Inflammatory macrophage treated with lipopolysaccharide for 4 hours (primary cell): ENCODE results near the gene PRSS21.

Experiments
- DNase-seq: peaks from one replicate; pipeline ENCODE4 v3.0.0-alpha.2; 2020

PRSS21 gene

DNA sequence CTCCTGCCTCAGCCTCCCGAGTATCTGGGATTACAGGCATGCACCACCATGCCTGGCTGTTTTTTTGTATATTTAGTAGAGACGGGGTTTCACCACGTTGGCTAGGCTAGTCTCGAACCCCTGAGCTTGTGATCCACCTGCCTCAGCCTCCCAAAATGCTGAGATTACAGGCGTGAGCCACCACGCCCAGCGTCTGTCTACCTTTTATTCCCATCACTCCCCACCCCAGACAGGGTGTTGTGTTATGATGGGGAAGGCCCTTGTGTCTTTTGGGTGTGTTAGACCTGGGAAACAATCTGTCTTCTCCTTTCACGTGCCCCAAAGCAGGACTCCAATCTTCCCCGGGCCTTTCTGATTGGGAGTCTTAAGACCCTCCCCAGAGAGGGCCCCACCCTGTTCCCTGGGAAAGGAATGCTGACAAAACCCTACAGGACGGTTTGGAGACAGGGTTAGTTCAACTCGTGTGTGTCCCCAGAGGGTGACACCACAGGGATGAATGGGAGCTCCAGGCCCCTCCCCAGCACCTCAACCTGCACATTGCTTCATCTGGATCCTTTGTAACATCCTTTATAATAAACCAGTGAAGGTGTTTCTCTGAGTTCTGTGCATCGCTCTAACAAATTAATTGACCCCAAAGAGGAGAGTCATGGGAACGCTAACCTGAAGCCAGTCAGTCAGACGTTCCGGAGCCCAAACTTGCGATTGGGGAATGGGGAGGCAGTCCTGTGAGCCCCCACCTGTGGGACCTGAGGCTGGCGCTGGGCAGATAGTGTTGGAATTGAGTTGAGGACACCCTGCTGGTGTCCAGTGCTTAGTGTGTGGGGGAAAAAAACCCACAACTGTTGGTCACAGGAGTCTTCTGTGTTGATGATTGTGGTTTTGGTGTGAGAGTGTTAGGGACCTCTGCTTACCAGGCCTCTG lies 36.8 kb upstream of the PRSS21 start:
- no peak for DNase-seq

DNA sequence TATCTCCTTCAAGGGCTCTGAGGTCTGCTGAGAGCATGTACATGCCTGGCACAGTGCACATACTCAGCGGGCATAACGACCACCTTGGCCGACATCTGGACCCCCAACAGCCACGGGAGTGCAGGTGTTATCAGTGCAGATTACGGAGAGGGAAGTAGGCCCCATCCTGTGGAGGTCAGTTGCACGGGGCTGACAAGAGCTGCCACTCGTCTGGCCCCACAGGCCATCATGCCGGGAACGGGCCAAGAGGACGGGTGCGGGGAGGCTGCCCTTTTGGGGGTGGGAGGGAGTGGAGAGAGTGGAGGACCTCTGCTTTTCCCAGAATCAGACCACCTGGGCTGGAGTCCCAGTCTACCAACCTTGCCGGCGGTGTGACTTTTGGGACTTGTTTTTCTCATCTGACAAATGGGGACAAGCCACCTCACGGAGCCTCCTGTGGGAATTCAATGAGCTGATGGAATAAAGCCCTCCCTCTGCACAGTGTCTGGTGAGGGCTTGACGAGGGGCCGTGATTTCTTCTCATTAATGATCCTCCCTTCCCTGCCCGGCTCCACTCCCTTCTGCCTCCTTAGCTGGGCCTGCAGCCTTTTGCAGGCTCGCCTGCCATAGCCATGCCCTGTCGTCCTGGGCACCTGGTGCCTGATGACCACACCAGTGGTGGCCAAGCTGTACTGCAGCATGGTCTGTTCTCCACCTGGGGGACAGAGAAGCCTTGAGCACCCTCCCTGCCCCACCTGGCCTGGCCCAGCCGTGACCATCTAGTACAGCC lies 34.3 kb upstream of the PRSS21 start:
- no peak for DNase-seq

DNA sequence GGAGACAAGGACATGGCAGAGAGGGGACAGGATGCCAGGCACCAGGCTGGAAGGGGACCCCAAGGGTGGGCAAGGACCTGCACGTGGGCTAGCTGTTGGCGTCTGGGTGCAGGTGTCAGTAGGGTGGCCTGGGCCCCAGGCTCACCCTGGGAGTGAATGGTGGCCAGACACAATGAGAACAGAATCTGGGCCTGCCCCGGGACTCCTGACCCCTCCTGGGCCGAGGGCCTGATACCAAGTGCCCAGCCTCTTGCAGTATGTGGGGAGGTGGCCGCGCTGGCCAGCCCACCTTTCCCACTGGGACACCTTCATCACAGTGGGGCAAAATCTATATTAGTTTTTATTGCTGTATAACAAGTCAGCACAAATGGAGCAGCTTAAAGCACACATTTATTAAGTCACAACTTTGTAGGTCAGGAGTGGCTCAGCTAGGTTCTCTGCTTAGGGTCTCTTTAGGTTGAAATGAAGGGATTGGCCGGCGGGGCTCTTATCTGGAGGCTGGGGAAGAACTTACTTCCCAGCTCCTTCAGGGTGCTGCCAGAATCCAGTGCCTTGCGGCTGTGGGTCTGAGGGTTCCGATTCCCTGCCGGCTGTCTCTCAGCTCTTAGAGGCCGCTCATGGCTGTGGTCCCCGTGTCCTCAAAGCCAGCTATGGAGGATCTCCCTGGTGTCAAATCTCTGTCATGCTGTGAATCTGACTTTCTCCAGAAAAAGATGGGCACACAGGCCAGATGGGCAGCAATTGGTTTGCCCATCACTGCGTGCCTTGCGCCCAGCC lies 33.3 kb upstream of the PRSS21 start:
- no peak for DNase-seq

DNA sequence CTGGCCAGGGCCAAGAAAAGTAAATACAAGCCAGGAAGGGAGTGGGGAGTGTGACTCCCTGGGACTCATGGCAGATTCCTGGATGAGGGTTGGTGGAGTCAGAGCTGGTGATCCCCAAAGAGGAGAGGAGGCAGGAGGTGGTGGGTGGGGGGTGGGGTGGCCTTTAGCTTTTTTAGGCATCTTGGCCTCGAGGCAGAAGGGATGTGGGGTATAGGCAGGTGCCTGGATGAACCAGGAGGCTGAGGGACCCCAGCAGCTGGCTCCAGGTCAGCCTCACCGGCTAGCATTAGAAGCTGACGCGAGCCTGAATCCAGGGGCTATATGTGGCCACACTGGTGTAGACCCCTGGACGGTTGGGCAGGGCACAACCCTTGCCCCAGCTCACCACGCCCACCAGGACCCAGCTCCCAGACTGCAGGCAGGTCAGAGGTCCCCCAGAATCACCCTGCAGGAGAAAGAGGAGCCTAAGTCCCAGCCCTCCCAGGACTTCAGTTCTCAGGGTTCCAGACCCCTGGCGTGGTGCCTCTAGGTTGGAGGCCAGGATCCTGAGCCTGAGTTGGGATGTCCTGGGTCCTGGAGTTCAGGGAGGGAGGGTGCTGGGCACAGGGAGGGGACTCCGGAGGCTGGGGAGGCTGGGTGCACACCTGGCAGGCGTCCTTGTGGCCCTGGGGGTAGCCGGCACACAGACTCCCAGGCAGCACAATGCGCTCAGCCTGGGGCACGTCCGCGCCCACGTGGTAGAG lies 32.5 kb upstream of the PRSS21 start:
- no peak for DNase-seq

DNA sequence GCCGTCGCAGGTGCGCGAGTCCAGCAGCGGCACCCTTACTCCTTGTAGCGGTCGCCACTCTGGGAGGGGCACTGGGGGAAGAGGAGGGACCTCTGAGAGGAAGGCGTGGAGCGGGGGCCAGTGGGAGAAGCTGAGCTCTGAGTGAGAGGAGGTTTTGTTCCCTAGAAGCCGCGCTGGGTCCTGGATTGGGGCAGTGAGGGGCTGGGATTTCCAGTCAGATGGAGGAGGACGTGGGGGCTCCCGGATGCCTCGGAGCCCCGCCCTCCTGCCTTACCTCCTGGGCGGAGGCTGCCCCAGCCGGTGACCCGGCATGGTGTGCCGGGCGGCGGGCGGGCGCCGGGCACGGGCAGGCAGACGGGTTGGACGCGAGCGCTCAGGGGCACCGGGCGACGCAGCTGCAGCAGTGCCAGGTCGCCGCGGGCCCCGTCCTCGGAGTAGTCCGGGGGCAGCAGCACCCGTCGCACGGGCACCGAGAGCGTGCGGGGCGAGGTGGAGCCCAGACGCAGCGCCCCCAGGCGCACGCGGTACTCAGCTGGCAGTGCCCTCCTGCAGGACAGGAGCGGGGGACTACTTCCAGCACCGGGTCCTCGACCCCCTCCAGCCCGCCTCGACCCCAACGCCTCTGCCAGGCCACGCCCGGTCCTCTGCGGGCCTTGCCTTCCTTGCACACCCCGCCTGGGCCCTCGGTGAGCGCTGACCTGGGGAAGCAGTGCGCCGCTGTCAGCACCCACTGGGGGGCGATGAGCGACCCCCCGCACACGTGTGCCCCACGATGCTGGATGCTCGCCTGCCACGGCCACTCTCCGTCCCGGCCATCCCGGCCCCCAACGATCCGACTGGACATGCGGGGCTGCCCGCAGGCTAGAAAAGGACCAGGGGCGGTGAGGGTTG lies 31.7 kb upstream of the PRSS21 start:
- DNase-seq: no peak

DNA sequence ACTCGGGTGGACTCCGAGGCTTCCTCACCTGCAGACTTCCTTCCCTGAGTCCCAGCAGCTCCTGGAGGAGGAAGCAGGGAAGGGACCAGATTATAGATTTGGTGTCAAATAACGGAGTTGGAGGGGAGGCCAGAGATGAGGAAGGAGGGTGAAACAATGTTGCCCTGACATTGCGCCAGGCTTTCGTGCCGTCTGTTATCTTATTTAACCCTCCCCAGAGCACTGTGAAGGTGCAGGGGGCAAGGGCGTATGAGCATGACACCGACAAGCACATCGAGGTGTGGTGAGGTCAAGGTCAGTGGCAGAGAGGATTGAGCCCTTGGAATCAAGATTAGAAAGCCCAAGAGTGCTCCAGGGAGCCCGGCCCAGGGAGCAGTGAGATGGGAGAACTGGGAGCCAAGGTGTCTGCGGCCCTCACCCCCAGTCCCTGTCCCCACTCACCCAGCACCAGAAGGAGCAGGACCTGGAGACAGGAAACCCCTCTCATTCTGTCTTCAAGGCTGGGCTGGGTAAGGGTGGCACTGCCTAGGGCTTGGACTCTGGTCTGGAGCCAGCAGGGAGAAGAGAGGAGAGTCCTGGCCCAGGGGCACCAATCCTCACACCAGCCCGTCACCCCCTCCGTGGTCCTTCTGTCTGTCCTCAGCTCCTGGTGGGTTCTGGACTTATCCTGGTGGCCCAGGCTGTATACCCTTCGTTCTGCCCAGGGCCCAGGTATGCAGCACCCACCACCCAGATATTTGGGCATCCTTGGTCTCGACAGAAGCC lies 30.8 kb upstream of the PRSS21 start:
- DNase-seq: no peak

DNA sequence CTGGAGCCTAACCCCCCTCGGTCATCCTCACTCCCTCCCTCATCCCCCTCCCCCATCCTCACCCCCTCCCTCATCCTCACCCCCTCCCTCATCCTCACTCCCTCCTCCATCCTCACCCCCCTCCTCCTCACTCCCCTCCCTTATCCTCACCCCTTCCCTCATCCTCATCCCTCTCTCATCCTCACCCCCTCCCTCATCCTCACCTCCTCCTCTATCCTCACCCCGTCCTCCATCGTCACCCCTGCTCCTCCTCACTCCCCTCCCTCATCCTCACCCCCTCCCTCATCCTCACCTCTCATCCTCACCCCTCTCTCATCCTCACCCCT lies 30.2 kb upstream of the PRSS21 start:
- DNase-seq: no peak

DNA sequence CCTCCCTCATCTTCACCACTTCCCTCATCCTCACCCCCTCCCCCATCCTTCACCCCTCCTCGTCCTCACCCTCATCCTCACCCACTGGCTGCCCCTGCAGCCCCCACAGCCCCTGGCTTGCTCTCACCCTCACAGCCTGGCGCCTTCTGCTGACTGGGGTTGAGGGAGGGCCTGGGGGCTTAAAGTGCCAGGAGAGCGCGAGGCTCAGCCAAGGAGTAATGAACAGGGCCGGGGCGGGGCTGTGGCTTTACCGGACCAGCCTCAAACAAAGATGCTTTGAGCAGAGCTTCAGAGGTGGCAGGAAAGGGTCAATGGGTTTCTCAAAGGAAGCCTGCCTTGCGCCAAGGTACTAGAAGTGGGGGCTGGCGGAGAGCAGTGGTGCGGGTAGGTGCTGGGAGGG lies 29.6 kb upstream of the PRSS21 start, which contains the start of gene PRSS33:
PRSS33 (minus strand) TSS at position 155 of the 400 bp plus-strand sequence. CDS start 1,013 bp downstream, outside the sequence.
- DNase-seq: no peak

DNA sequence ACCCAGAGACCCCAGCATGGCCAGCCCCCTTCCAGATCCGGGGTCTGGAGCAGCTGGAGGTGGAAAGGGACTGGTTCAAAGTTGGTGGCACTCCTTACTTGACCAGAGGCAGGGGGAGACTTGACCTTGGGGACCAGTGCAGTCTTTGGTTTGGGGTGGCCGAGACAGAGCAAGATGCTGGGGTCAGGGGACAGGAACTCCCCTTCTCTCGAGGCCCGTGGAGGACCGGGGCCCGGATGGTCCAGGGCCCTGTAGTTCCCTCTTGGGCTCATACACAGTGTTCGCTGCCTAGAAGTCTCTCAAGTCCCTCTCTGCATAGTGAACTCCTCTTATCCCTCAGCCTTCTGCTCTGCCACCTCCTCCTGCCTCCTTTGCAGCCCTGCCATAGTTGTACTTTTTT lies 29.1 kb upstream of the PRSS21 start:
- no peak for DNase-seq

DNA sequence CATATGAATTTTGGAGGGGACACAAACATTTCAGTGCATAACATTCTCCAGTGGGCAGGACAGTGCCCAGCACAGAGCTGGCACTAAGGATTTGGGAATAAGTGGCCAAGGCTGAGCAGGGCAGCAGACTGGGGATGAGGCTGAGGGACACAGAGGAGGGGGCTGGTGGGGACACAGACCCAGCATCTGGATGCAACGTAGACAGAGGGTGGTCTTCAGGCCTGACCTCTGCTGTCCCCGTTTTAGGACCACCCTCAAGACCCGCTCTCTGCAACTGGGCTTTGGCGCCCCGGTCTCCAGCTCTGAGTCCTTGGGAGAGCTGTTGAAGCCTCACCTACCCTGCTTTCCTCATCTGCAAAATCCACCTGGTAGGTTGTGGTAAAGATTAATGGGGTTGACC lies 26.4 kb upstream of the PRSS21 start:
- DNase-seq: no peak

DNA sequence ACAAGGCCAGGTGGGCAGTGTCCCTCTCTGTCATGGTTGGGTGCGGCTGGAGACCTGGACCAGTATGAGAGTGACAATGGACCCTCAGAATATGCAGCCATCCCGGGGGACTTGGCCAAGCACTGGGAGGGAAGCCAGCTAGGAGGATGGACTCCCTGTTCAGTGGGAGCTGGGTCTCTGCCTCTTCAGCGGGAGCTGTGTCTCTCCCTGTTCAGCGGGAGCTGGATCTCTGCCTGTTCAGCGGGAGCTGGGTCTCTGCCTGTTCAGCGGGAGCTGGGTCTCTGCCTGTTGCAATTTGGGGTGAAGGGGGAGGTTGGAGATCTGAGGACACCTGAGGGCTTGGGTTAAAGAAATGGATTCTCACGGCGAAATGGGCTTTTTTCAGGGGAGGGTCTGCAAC lies 25.9 kb upstream of the PRSS21 start:
- DNase-seq: no peak

DNA sequence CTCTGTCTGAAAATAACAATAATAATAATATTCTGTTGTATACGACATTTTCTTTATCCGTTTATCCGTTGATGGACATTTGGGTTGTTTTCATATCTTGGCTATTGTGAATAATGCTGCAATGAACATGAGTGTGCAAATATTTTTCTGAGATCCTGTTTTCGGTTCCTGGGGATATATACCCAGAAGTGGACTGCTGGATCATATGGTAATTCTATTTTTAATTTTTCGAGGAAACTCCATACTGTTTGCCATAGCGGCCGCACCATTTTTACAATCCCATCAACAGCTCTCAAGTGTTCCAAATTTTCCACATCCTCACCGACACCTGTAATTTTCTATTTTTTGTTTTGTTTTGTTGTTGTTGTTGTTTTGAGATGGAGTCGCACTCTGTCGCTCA lies 24.1 kb upstream of the PRSS21 start:
- DNase-seq: peak; percentile 52

DNA sequence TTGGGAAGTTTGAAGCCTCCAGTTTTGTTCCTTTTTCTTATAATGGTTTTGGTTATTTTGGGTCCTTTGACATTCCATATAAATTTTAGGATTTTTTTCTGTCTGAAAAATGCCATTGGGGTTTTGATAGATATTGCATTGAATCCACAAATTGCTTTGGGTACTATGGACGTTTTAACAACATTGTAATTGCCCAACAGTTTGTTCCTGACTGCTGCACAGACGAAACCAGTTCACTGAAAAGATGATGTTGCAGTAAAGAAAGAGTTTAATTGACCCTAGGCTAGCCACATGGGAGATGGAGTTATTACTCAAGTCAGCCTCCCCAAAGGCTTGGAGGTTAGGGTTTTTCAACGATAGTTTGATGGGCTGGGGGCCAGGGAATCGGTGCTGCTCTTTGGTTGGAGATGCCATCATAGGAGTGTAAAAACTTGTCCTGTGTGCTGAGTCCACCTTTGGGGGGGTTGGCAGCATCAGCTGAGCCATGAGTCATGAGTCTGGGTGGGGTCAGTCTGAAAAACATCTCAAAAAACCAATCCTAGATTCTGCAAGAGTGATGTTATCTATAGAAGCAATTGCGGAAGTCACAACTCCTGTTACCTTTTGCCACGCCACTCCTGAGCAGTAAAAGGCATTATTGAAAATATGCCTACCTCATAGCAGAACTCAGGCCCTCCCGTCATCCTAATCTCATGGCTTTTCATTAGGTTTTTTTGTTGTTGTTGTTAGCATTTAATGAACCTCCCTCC lies 21.5 kb upstream of the PRSS21 start:
- DNase-seq: peak; percentile 46

DNA sequence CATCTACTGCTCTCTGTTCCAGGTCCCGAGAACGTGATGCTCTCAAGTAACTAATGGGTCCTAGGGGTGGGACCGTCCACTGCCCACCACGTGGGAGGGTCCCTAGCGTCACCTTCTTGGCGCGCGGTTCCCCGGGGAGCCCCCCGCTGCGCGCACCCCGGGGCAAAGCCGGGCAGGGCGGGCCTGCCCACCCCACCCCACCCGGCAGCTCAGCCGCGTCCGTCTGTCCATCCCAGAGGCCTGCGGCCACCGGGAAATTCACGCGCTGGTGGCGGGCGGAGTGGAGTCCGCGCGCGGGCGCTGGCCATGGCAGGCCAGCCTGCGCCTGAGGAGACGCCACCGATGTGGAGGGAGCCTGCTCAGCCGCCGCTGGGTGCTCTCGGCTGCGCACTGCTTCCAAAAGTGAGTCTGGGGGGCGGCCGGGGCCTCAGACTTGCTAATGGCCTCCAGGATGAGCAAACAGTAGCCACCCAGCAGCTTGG lies 18.3 kb upstream of the PRSS21 start:
- no peak for DNase-seq

DNA sequence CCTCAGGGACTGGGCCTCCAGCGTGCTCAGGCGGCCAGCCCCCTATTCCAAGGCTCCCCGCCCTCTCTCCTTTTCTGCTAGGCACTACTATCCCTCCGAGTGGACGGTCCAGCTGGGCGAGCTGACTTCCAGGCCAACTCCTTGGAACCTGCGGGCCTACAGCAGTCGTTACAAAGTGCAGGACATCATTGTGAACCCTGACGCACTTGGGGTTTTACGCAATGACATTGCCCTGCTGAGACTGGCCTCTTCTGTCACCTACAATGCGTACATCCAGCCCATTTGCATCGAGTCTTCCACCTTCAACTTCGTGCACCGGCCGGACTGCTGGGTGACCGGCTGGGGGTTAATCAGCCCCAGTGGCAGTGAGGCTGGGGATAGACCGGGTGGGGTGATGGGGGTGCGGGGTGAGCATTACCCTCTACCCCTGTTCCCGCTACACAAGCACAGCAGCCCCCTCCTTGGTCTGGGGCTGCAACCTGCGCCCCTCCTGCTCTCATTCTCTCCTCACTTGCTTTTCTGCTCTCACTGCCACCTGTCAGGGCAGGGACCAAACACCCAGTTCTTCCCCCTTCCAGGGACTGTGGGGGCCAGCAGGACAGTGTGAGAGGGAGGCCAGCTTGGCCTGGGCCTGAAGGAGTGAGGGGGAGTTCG lies 17.7 kb upstream of the PRSS21 start:
- DNase-seq: no peak

DNA sequence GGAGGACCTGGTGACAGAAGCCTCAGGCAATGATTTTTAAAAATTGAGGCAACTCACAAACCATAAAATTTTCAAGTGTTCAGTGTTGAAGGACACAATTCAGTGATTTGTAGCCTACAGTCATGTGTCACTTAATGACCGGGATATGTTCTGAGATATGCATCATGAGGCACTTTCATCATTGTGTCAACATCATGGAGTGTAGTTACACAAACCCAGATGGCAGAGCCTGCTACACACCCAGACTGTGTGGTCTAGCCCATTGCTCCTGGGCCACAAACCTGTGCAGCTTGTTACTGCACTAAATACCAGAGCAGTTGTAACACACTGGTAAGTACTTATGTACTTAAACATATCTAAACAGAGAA lies 17.2 kb upstream of the PRSS21 start:
- DNase-seq: peak; percentile 90

DNA sequence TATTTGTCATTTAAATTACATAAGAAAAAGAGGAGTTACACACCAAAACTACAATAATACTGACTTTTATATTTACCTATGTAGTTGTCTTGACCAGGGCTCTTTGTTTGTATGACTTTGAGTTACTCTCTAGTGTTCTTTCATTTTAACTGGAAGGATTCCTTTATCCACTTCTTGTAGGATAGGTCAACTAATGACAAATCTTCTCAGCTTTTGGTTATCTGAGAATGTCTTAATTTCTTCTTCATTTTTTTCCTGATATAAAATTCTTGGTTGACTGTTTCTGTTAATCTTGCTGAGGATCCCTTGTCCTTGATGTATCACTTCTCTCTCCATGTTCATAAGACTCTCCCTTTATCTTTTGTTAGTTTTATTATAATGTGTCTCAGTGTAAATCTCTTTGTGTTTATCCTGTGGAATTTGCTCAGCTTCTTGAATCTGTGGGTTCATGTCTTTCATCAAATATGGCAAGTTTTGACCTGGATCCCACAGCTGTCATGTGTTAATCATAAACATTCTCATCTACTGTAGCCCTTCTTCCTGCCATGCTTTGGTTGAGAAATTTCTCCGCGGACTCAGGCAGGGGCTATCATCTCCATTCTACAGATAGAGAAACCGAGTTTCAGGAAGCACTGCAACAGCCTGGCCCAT lies 13.4 kb upstream of the PRSS21 start:
- no peak for DNase-seq

DNA sequence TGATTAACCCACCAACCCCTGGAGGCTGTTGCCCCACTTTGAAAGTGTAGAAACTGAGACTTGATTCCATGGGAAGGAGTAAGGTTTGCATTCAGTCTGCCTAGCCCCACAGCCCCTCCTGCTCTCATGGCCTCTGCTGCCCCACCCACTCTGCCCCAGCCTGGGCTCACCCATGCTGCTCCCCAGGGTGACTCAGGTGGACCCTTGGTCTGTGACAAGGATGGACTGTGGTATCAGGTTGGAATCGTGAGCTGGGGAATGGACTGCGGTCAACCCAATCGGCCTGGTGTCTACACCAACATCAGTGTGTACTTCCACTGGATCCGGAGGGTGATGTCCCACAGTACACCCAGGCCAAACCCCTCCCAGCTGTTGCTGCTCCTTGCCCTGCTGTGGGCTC lies 12.3 kb upstream of the PRSS21 start:
- no peak for DNase-seq

DNA sequence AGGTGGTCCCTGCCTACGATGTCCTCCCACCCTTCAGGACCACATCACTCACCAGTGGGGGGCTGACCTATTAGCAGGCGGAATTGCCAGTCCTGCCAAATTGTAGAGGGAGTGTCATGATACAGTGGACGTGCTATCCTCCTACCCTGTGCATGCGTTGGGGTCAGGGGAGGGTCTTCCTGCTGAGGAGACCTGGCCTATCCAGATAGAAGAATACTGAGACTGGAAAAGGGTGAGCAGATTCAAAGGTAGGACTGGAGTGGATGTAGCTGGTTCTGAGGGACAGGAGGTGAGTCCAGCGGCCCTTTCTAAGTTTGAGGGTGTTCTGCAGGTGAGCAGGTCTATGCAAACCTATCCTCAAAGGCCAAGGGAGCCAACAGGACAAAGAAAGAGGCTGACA lies 10.8 kb upstream of the PRSS21 start:
- DNase-seq: no peak
